ENCODE results near the gene IL5RA.

IL5RA gene

GRCh38 chr3:3084890-3085289 is 25.3 kb downstream of the IL5RA start:
- no peak for ATAC-seq
- TF ChIP-seq ZNF565 (CRISPR knock-in tag; conservative IDR thresholded peaks at IDR 0.05; ENCODE audit: low read depth) (no peak), TSHZ2 (CRISPR knock-in tag; IDR thresholded peaks at IDR 0.05) (no peak), CSDC2 (CRISPR knock-in tag; IDR thresholded peaks at IDR 0.05) (no peak), ZFP3 (CRISPR knock-in tag; IDR thresholded peaks at IDR 0.05) (no peak), SNAI2 (CRISPR knock-in tag; IDR thresholded peaks at IDR 0.05) (no peak), ESRRG (CRISPR knock-in tag; IDR thresholded peaks at IDR 0.05) (no peak), POU6F1 (CRISPR knock-in tag; IDR thresholded peaks at IDR 0.05; ENCODE audit: borderline replicate concordance, low read depth) (no peak), ZNF8 (CRISPR knock-in tag; IDR thresholded peaks at IDR 0.05) (no peak), OSR1 (CRISPR knock-in tag; IDR thresholded peaks at IDR 0.05) (no peak), PATZ1 (CRISPR knock-in tag; IDR thresholded peaks at IDR 0.05; ENCODE audit: borderline replicate concordance) (no peak), TCF4 (CRISPR knock-in tag; IDR thresholded peaks at IDR 0.05; ENCODE audit: borderline replicate concordance) (no peak), ZNF70 (CRISPR knock-in tag; IDR thresholded peaks at IDR 0.05) (no peak), ZFP30 (CRISPR knock-in tag; IDR thresholded peaks at IDR 0.05) (no peak), ISL1 (CRISPR knock-in tag; IDR thresholded peaks at IDR 0.05) (no peak), GLIS3 (CRISPR knock-in tag; IDR thresholded peaks at IDR 0.05) (no peak), CSRNP3 (CRISPR knock-in tag; IDR thresholded peaks at IDR 0.05) (no peak), BACH2 (CRISPR knock-in tag; IDR thresholded peaks at IDR 0.05; ENCODE audit: borderline replicate concordance) (no peak), ARNTL (CRISPR knock-in tag; IDR thresholded peaks at IDR 0.05; ENCODE audit: borderline replicate concordance, low read depth) (no peak), ZC3H10 (CRISPR knock-in tag; IDR thresholded peaks at IDR 0.05) (no peak)
- TF ChIP-seq, protein P1, sequence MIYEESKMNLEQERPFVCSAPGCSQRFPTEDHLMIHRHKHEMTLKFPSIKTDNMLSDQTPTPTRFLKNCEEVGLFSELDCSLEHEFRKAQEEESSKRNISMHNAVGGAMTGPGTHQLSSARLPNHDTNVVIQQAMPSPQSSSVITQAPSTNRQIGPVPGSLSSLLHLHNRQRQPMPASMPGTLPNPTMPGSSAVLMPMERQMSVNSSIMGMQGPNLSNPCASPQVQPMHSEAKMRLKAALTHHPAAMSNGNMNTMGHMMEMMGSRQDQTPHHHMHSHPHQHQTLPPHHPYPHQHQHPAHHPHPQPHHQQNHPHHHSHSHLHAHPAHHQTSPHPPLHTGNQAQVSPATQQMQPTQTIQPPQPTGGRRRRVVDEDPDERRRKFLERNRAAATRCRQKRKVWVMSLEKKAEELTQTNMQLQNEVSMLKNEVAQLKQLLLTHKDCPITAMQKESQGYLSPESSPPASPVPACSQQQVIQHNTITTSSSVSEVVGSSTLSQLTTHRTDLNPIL (CRISPR knock-in tag; IDR thresholded peaks at IDR 0.05; ENCODE audit: low read depth): no peak

GRCh38 chr3:3082234-3082924 is 27.8 kb downstream of the IL5RA start:
- no peak for TF ChIP-seq TCF4 (CRISPR knock-in tag; IDR thresholded peaks at IDR 0.05; ENCODE audit: borderline replicate concordance)
- no peak for TF ChIP-seq ZNF8 (CRISPR knock-in tag; IDR thresholded peaks at IDR 0.05)
- no peak for TF ChIP-seq PPARA (CRISPR knock-in tag; IDR thresholded peaks at IDR 0.05; ENCODE audit: borderline replicate concordance)
- no peak for ATAC-seq

Data from SK-N-SH treated with all-trans-retinoic acid at 6 μM for 48 hours (cell line).